Sigmoid colon (tissue), 7 donors: Measurements from ENCODE around the gene UPF3A. TPM values are rescaled to one million over a fixed set of nuclear protein-coding genes. Genes with fewer than 3 reads are reported as not detected.

Source experiments
- DNase-seq: peaks from one replicate; pipeline ENCODE4 v3.0.0-alpha.2; 2019
- H3K27ac ChIP-seq, 4 donors: fragments of 200-600 bp; sonication (generic); one replicate each; pipeline ENCODE4 v1.5.1; 2016 to 2019; ENCODE audit warnings: mild to moderate bottlenecking in 1 of 4
- H3K27me3 ChIP-seq, 3 donors: fragments of 200-600 bp; sonication (generic); one replicate each; pipeline ENCODE4 v1.5.1; 2019; ENCODE audit warnings: mild to moderate bottlenecking in 1 of 3
- H3K36me3 ChIP-seq, 4 donors: fragments of 200-600 bp; sonication (generic); one replicate each; pipeline ENCODE4 v1.5.1; 2016 to 2019
- H3K4me1 ChIP-seq, 4 donors: fragments of 200-600 bp; sonication (generic); one replicate each; pipeline ENCODE4 v1.5.1; 2017 to 2019
- H3K4me3 ChIP-seq, 4 donors: fragments of 200-600 bp; sonication (generic); one replicate each; pipeline ENCODE4 v1.5.1; 2017 to 2019; ENCODE audit warnings: mild to moderate bottlenecking in 2 of 4, moderate library complexity in 1 of 4
- H3K9me3 ChIP-seq, 4 donors: fragments of 200-600 bp in 3 of 4; sonication (generic) in 3 of 4; one replicate each; pipeline versions ENCODE4 v1.5.1 to v1.6.1; 2013 to 2019
- CTCF ChIP-seq, 4 experiments: fragments of 450-650 bp in 3 of 4; fragments of 200-600 bp in 1 of 4; IDR thresholded peaks; one replicate each; pipeline ENCODE4 v1.5.1; 2016 to 2019; ENCODE audit warnings: antibody characterized with exemption in 4 of 4, mild to moderate bottlenecking in 3 of 4, moderate library complexity in 2 of 4
- EP300 ChIP-seq, 4 donors: sonication (generic); formaldehyde crosslinking; IDR thresholded peaks; one replicate each; pipeline ENCODE4 v1.6.1; 2017; ENCODE audit warnings: antibody characterized with exemption in 4 of 4
- POLR2A ChIP-seq, 2 donors: fragments of 450-650 bp; IDR thresholded peaks; one replicate each; pipeline ENCODE4 v1.6.1; 2016; ENCODE audit warnings: antibody characterized with exemption in 2 of 2, mild to moderate bottlenecking in 2 of 2, moderate library complexity in 2 of 2
- POLR2AphosphoS5 ChIP-seq, 4 donors: sonication (generic); formaldehyde crosslinking; IDR thresholded peaks; one replicate each; pipeline ENCODE4 v1.6.1; 2017; ENCODE audit warnings: antibody characterized with exemption in 4 of 4
- WGBS, 2 donors: extraction: QIAGEN DNeasy Blood & Tissue Kit; methylation state at CpG; one replicate each; pipeline ENCODE4 v1.1.7; 2013; 5-methylcytosine and 5-hydroxymethylcytosine counted together
- intact Hi-C: fragments of 100-400 bp; cut with DNase I; formaldehyde crosslinking; loops from one replicate; pipeline ENCODE4 v1.15.1; 2023
- polyA plus RNA-seq, 3 donors: library from polyadenylated mRNA; stranded (reverse); fragments of 200-250 nt; gene quantifications; one replicate each; pipeline ENCODE4 v1.2.3, GENCODE V29; 2013
- total RNA-seq, 4 donors: library from RNA; depleted of rRNA; stranded (reverse); fragments of >200 nt; gene quantifications; one replicate each; pipeline ENCODE4 v1.1.0, GENCODE V29; 2016
- donor health status: healthy with polysubstance abuse.
- donor health status: Bipolar disorder and iron deficiency.
- donor health status: healthy.

UPF3A gene
- total and polyA plus RNA-seq, 7 donors = 25.7 to 65.9 (median 41.0) TPM

DNA sequence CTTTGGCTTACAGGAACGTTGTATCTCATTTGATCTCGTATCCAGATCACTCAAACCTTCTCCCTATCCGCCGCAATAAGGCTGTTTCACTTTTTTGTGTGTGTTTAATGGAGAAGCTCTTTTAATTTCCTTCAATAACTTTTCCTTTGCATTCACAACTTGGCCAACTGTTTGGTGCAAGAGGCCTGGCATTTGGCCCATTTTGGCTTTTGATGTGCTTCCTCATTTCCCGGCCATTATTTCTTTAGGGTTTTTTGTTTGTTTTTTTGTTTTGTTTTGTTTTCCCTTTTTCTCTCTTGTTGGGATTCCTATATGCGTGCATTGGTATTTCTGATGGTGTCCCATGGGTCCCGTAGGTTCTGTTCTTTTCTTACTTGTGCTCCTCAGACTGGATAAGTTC, 6.1 kb upstream of the UPF3A start:
- no peak for DNase-seq
- Histone ChIP-seq H3K4me1 (peaks cover 0 to 5% (median 2%) of the 10 kb centered on the region in 4 donors), H3K27me3 (no peaks in the 10 kb centered on the region), H3K9me3 (no peaks in the 10 kb centered on the region), H3K27ac (no peak overlapping the region), H3K36me3 (peaks cover 0 to 56% (median 14%) of the 10 kb centered on the region in 4 donors), H3K4me3 (no peak overlapping the region)
- 84 to 87% methylated on average over 7 of the region's 7 CpGs for WGBS, 2 donors
- TF ChIP-seq CTCF (IDR thresholded peaks at IDR 0.05) = no peak
- no peak for TF ChIP-seq POLR2AphosphoS5 (IDR thresholded peaks at IDR 0.05)
- TF ChIP-seq EP300 (IDR thresholded peaks at IDR 0.05) = no peak
- intact Hi-C loops = no loop called here

DNA sequence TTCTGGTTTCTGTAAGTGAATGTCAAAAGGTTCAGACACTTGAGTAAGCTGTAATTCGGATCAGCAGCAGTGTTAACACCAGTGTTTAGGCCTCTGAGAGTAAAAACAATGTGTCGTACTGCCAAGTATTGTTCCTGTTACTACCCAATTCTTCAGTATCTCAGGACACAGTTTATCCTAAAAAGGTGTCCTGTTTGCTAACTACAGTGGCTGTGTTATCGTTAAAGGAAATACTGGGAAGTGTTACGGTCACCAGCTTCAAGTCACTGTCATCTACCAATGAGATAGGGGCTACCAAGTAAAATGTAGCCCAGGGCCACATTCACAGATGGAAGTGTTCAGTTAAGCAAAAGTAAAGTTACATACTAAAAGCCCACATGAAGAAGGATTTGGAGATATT, 2.3 kb upstream of the UPF3A start:
- Histone ChIP-seq H3K36me3 (peaks cover 0 to 31% (median 4%) of the 10 kb centered on the region in 4 donors), H3K9me3 (no peaks in the 10 kb centered on the region), H3K4me1 (peaks cover 0 to 26% (median 20%) of the 10 kb centered on the region in 4 donors), H3K27ac (no peak overlapping the region), H3K27me3 (no peaks in the 10 kb centered on the region), H3K4me3 (no peak overlapping the region)
- DNase-seq = no peak
- TF ChIP-seq EP300 (IDR thresholded peaks at IDR 0.05) (no peak), POLR2A (IDR thresholded peaks at IDR 0.05) (no peak), CTCF (IDR thresholded peaks at IDR 0.05) (no peak), POLR2AphosphoS5 (IDR thresholded peaks at IDR 0.05) (no peak)
- 84 to 91% methylated on average over 4 of the region's 4 CpGs for WGBS, 2 donors
- intact Hi-C loops = no loop called here

DNA sequence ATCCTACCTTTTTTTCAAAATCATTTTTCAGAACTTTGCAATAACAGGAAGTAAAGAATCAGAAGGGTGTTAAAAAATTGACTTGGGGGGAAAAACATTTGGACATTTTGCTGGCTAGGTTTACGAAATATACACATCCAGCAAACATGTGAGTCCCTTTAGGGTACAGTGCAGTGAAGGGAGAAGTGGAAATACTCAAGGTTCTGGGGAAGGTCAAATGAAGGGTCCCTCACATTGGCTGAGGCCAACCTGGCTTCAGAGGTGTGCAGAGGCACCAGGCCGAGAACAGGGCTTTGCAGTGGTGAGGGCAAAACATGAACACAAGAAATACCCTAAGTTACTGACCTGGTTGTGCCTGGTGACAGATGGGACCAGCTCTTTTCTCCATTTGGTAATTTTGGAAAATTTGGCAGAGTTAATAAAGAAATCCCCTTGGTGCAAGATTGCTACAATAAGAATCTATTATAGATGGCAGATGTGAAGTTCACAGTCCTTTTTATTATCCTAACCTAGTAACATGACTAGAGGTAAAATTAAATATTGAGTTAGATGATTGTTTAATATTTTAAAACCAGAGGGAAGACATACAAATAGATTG, 1.5 kb upstream of the UPF3A start:
- no peak for DNase-seq
- WGBS, 2 donors = 83 to 95% methylated on average over 2 of the region's 2 CpGs
- Histone ChIP-seq H3K27ac (peak overlapping the region in 3 of 4 donors; percentile 98 to 99 (median 98)), H3K9me3 (no peaks in the 10 kb centered on the region), H3K36me3 (peaks cover 0 to 28% (median 4%) of the 10 kb centered on the region in 4 donors), H3K27me3 (no peaks in the 10 kb centered on the region), H3K4me1 (peaks cover 0 to 29% (median 20%) of the 10 kb centered on the region in 4 donors), H3K4me3 (no peak overlapping the region)
- TF ChIP-seq POLR2A (IDR thresholded peaks at IDR 0.05) = no peak
- intact Hi-C loops = loop anchor here (2.0 kb wide), 1 partner anchor 35 kb away; the partner anchor contains the start of gene CHAMP1

GRCh38 chr13:114282041-114282670, 755 bp downstream of the UPF3A start:
- Histone ChIP-seq H3K4me1 (peaks cover 0 to 35% (median 20%) of the 10 kb centered on the region in 4 donors), H3K36me3 (peaks cover 0 to 27% (median 4%) of the 10 kb centered on the region in 4 donors), H3K27ac (peak overlapping the region; percentile 98 to 99 (median 98)), H3K27me3 (no peaks in the 10 kb centered on the region), H3K4me3 (peak overlapping the region; percentile 73 to 86 (median 86)), H3K9me3 (no peaks in the 10 kb centered on the region)
- TF ChIP-seq POLR2A (IDR thresholded peaks at IDR 0.05) (peak; percentile 34 to 48), EP300 (IDR thresholded peaks at IDR 0.05) (no peak), POLR2AphosphoS5 (IDR thresholded peaks at IDR 0.05) (peak; percentile 12 to 76 (median 72)), CTCF (IDR thresholded peaks at IDR 0.05) (no peak)
- intact Hi-C loops = no loop called here
- peak; percentile 72 for DNase-seq
- WGBS, 2 donors = 0 to 1% methylated on average over 50 of the region's 50 CpGs

DNA sequence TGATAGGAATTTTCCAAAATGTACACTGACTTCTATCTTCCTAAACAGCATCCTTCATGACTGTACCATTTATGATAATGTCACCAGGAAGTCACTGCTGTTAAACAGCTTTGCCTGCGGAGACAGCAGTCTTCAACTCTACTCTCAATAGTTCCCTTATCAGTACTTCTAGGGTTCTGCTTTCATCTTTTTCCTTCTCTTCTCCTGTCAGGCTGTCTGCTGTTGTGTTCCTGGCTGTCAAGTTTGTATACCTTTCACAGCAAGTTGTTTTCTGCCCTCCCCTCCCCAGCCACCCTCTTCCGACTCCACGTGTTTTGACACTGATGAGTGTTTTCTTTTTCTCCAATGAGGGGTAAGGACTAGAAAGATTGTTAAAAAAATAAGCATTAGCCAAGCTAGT, 2.2 kb downstream of the UPF3A start:
- H3K4me3 ChIP-seq = no peak overlapping the region
- H3K9me3 ChIP-seq = no peaks in the 10 kb centered on the region
- peaks cover 0 to 32% (median 8%) of the 10 kb centered on the region in 4 donors for H3K36me3 ChIP-seq
- H3K27me3 ChIP-seq = no peaks in the 10 kb centered on the region
- H3K27ac ChIP-seq = no peak overlapping the region
- TF ChIP-seq POLR2AphosphoS5 (IDR thresholded peaks at IDR 0.05) (no peak), EP300 (IDR thresholded peaks at IDR 0.05) (no peak), CTCF (IDR thresholded peaks at IDR 0.05) (no peak), POLR2A (IDR thresholded peaks at IDR 0.05) (no peak)
- WGBS, 2 donors = 59 to 73% methylated on average over 3 of the region's 3 CpGs
- peaks cover 0 to 35% (median 20%) of the 10 kb centered on the region in 4 donors for H3K4me1 ChIP-seq
- no peak for DNase-seq
- intact Hi-C loops = no loop called here
